H1 (cell line): ENCODE measurements around the gene RERG. TPM values are rescaled to one million over a fixed set of nuclear protein-coding genes. Genes with fewer than 3 reads are reported as not detected.

Source experiments
- CTCF ChIA-PET: fragments of 300-600 bp; sonication (Branson Sonifier 250); formaldehyde crosslinking; loops from one replicate; lab custom pipeline; 2021; ENCODE audit not compliant: partially characterized antibody; lab: Charles Lee
- POLR2A ChIA-PET: fragments of 300-600 bp; sonication (Branson Sonifier 250); formaldehyde crosslinking; loops from one replicate; lab custom pipeline; 2021; ENCODE audit warnings: inconsistent platforms; ENCODE audit not compliant: partially characterized antibody; lab: Charles Lee
- DNase-seq, 2 experiments: peaks; one replicate each; pipeline versions ENCODE4 v3.0.0 to v3.0.0-alpha.2; 2010 to 2022; ENCODE audit warnings: low spot score in 2 of 2, low read depth in 1 of 2, mixed read lengths in 1 of 2
- FAIRE-seq: peaks from 2 replicates; lab custom pipeline; 2011; peaks lifted over from hg19 to GRCh38; lab: Jason Lieb, UNC
- H2AFZ ChIP-seq: 2 replicates; pipeline ENCODE4 v1.8.1; 2012; ENCODE audit warnings: low read length, inconsistent platforms
- H2AK5ac ChIP-seq: 2 replicates; pipeline ENCODE4 v1.6.1; 2013; ENCODE audit warnings: low read depth, low read length
- H2BK120ac ChIP-seq: replicated peaks from 2 replicates; pipeline ENCODE3; 2013; ENCODE audit warnings: low read depth, low read length, inconsistent platforms
- H2BK12ac ChIP-seq: 2 replicates; pipeline ENCODE4 v1.6.1; 2013; ENCODE audit warnings: low read depth, low read length
- H2BK15ac ChIP-seq: 2 replicates; pipeline ENCODE4 v1.6.1; 2013; ENCODE audit warnings: low read length
- H2BK20ac ChIP-seq: 2 replicates; pipeline ENCODE4 v1.6.1; 2013; ENCODE audit warnings: low read length
- H2BK5ac ChIP-seq: 2 replicates; pipeline ENCODE4 v1.6.1; 2013; ENCODE audit warnings: low read depth, low read length
- H3K14ac ChIP-seq: 2 replicates; pipeline ENCODE4 v1.6.1; 2013; ENCODE audit warnings: inconsistent platforms; ENCODE audit not compliant: insufficient read length
- H3K18ac ChIP-seq: 2 replicates; pipeline ENCODE4 v1.6.1; 2013; ENCODE audit warnings: low read length; ENCODE audit errors: extremely low read depth
- H3K23ac ChIP-seq: 2 replicates; pipeline ENCODE4 v1.6.1; 2013; ENCODE audit warnings: inconsistent platforms; ENCODE audit not compliant: insufficient read length
- H3K23me2 ChIP-seq: 2 replicates; pipeline ENCODE4 v1.6.1; 2013; ENCODE audit warnings: low read depth, low read length
- H3K27ac ChIP-seq: 2 replicates; pipeline ENCODE4 v1.6.1; 2011; ENCODE audit warnings: low read depth, low read length, inconsistent platforms
- H3K27me3 ChIP-seq, 4 experiments: replicated peaks in 1 of 4; 1 replicate in 1 of 4; 2 replicates in 3 of 4; pipeline versions ENCODE4 v1.6.1 to v1.8.1; 2011 to 2013; ENCODE audit warnings: low read length in 3 of 4, mild to moderate bottlenecking in 3 of 4, inconsistent platforms in 2 of 4, mixed read lengths in 2 of 4, moderate library complexity in 1 of 4; ENCODE audit not compliant: control insufficient read depth in 3 of 4, insufficient read depth in 3 of 4; ENCODE audit errors: extremely low read depth in 1 of 4
- H3K36me3 ChIP-seq, 4 experiments: 2 replicates each; pipeline versions ENCODE4 v1.6.1 to v1.8.1; 2011 to 2013; ENCODE audit warnings: mild to moderate bottlenecking in 4 of 4, low read length in 3 of 4, moderate library complexity in 2 of 4, control low read depth in 1 of 4, inconsistent platforms in 1 of 4; ENCODE audit not compliant: insufficient read depth in 4 of 4, control insufficient read depth in 2 of 4
- H3K4ac ChIP-seq: replicated peaks from 2 replicates; pipeline ENCODE3; 2013; ENCODE audit warnings: low read length, low read depth, mixed read lengths, inconsistent platforms; ENCODE audit not compliant: insufficient read length
- H3K4me1 ChIP-seq, 4 experiments: replicated peaks in 1 of 4; 1 replicate in 1 of 4; 2 replicates in 3 of 4; pipeline versions ENCODE4 v1.6.1 to v1.8.1; 2011 to 2013; ENCODE audit warnings: low read length in 3 of 4, inconsistent platforms in 2 of 4, mixed read lengths in 1 of 4; ENCODE audit not compliant: insufficient read depth in 4 of 4, control insufficient read depth in 3 of 4
- H3K4me2 ChIP-seq, 2 experiments: 2 replicates each; pipeline versions ENCODE4 v1.6.1 to v1.8.1; 2011 to 2013; ENCODE audit warnings: low read depth in 2 of 2, low read length in 2 of 2, control low read depth in 1 of 2, inconsistent platforms in 1 of 2, mild to moderate bottlenecking in 1 of 2; ENCODE audit not compliant: insufficient read depth in 1 of 2
- H3K4me3 ChIP-seq, 4 experiments: fragments of 200-600, 300-600 bp in 1 of 4; sonication (generic), shearing (Covaris generic), sonication (Bioruptor Twin) in 1 of 4; 2 replicates each; pipeline versions ENCODE4 v1.5.1 to v1.8.1; 2011 to 2016; ENCODE audit warnings: low read length in 4 of 4, low read depth in 3 of 4, control low read depth in 2 of 4, inconsistent platforms in 2 of 4, mild to moderate bottlenecking in 2 of 4, mixed read lengths in 1 of 4, moderate library complexity in 1 of 4; ENCODE audit not compliant: insufficient read depth in 2 of 4; ENCODE audit errors: extremely low read depth in 1 of 4
- H3K56ac ChIP-seq: replicated peaks from 2 replicates; pipeline ENCODE3; 2013; ENCODE audit warnings: low read depth, mild to moderate bottlenecking, mixed read lengths, low read length, inconsistent platforms; ENCODE audit not compliant: insufficient read length
- H3K79me1 ChIP-seq: 2 replicates; pipeline ENCODE4 v1.6.1; 2013; ENCODE audit warnings: low read depth, low read length, control low read depth
- H3K79me2 ChIP-seq, 2 experiments: 2 replicates each; pipeline versions ENCODE4 v1.6.1 to v1.8.1; 2012 to 2013; ENCODE audit warnings: low read length in 2 of 2, mild to moderate bottlenecking in 2 of 2, inconsistent platforms in 1 of 2; ENCODE audit not compliant: insufficient read depth in 2 of 2, control insufficient read depth in 1 of 2
- H3K9ac ChIP-seq, 4 experiments: replicated peaks in 1 of 4; 1 replicate in 1 of 4; 2 replicates in 3 of 4; pipeline versions ENCODE4 v1.6.1 to v1.8.1; 2011 to 2013; ENCODE audit warnings: low read depth in 3 of 4, low read length in 3 of 4, control low read depth in 2 of 4, mild to moderate bottlenecking in 2 of 4, moderate library complexity in 2 of 4, inconsistent platforms in 1 of 4; ENCODE audit errors: extremely low read depth in 1 of 4
- H3K9me3 ChIP-seq, 2 experiments: 2 replicates each; pipeline versions ENCODE4 v1.6.1 to v1.8.1; 2012 to 2013; ENCODE audit warnings: mild to moderate bottlenecking in 2 of 2, moderate library complexity in 2 of 2, control low read depth in 1 of 2, inconsistent platforms in 1 of 2, low read depth in 1 of 2, low read length in 1 of 2, mixed read lengths in 1 of 2; ENCODE audit not compliant: insufficient read depth in 2 of 2
- H4K20me1 ChIP-seq, 2 experiments: replicated peaks in 1 of 2; 2 replicates each; pipeline versions ENCODE3 to v1.8.1; 2011 to 2013; ENCODE audit warnings: inconsistent platforms in 2 of 2, low read length in 2 of 2, mild to moderate bottlenecking in 1 of 2; ENCODE audit not compliant: insufficient read depth in 2 of 2, control insufficient read depth in 1 of 2
- H4K5ac ChIP-seq: 2 replicates; pipeline ENCODE4 v1.6.1; 2013; ENCODE audit warnings: low read length, low read depth, mixed read lengths, inconsistent platforms; ENCODE audit not compliant: insufficient read length
- H4K8ac ChIP-seq: 2 replicates; pipeline ENCODE4 v1.8.0; 2013; ENCODE audit warnings: mild to moderate bottlenecking, moderate library complexity, low read length, inconsistent platforms; ENCODE audit not compliant: insufficient read depth; ENCODE audit errors: extremely low read depth
- H4K91ac ChIP-seq: replicated peaks from 2 replicates; pipeline ENCODE3; 2013; ENCODE audit warnings: low read length, mixed read lengths, inconsistent platforms; ENCODE audit not compliant: insufficient read length
- EGR1 ChIP-seq: IDR thresholded peaks from 2 replicates; pipeline ENCODE4 v1.6.1; 2011; ENCODE audit warnings: low read depth, low read length, borderline replicate concordance
- NANOG ChIP-seq: IDR thresholded peaks from 2 replicates; pipeline ENCODE4 v1.6.1; 2011; ENCODE audit warnings: low read length, low read depth, mild to moderate bottlenecking, inconsistent platforms; ENCODE audit not compliant: insufficient read depth, poor library complexity, severe bottlenecking
- POLR2A ChIP-seq, 2 experiments: IDR thresholded peaks; 1 replicate in 1 of 2; 2 replicates in 1 of 2; pipeline ENCODE4 v1.6.1; 2011; ENCODE audit warnings: low read depth in 2 of 2, low read length in 2 of 2, mild to moderate bottlenecking in 2 of 2; ENCODE audit errors: control extremely low read depth in 1 of 2
- RBBP5 ChIP-seq: IDR thresholded peaks from 2 replicates; pipeline ENCODE4 v1.7.1; 2012; ENCODE audit warnings: low read depth, mild to moderate bottlenecking, inconsistent platforms, low read length, moderate library complexity, borderline replicate concordance
- USF2 ChIP-seq: IDR thresholded peaks from 2 replicates; pipeline ENCODE4 v1.6.1; 2011; ENCODE audit warnings: low read length, improper control_type of control experiment
- YY1 ChIP-seq: IDR thresholded peaks from 2 replicates; pipeline ENCODE4 v1.6.1; 2011; ENCODE audit warnings: low read depth, mild to moderate bottlenecking, low read length
- WGBS, 2 experiments: shearing (Covaris generic) in 1 of 2; methylation state at CpG; one replicate each; pipeline versions ENCODE4 v1.1.6 to v1.1.7; 2013 to 2015; ENCODE audit warnings: low lambda C conversion rate in 2 of 2, mixed read lengths in 2 of 2, inconsistent platforms in 1 of 2, low coverage in 1 of 2, missing lambda C conversion rate in 1 of 2; ENCODE audit not compliant: insufficient replicate concordance in 2 of 2, insufficient coverage in 1 of 2, insufficient read length in 1 of 2; ENCODE audit errors: extremely low coverage in 1 of 2, missing lambda C conversion rate in 1 of 2; 5-methylcytosine and 5-hydroxymethylcytosine counted together
- polyA plus RNA-seq, 7 experiments: library from polyadenylated mRNA; depleted of rRNA in 3 of 7; stranded (reverse) in 5 of 7; unstranded in 2 of 7; fragments of >200 nt in 5 of 7; fragments of 200-250 nt in 2 of 7; gene quantifications; 1 replicate in 5 of 7; 2 replicates in 1 of 7; 4 replicates in 1 of 7; pipeline versions ENCODE4 v1.2.1 to v1.2.3, GENCODE V29; 2011 to 2013; ENCODE audit warnings: missing spikeins in 2 of 7, mixed read lengths in 2 of 7
- total RNA-seq: library from RNA; stranded (reverse); fragmentation: NEBNext Ultra II Directional; extraction: Animal tissue kit (Norgen Biotek cat#: 25700); gene quantifications from 2 replicates; pipeline ENCODE4 v1.2.1, GENCODE V29; 2021

The RERG gene
- total and polyA plus RNA-seq, 2 of the 8 experiments (the other 6 are each of a cell fraction or from before 2014, with no cell fraction given), result 0.12 to 0.86 TPM

- 79% methylated on average over 2 of the region's 2 CpGs; no CpG with 5 or more reads in 1 of the 2 experiments for WGBS, 2 experiments
- Histone ChIP-seq H3K4me2 (no peak overlapping the region), H4K8ac (no peak overlapping the region), H3K14ac (no peak overlapping the region), H3K56ac (no peak overlapping the region), H3K23ac (no peak overlapping the region), H3K36me3 (no peaks in the 10 kb centered on the region), H4K5ac (no peak overlapping the region), H2AK5ac (no peak overlapping the region), H4K91ac (no peak overlapping the region), H2BK12ac (no peak overlapping the region), H2BK15ac (no peak overlapping the region), H3K4ac (no peak overlapping the region), H3K9ac (no peak overlapping the region), H3K27me3 (no peaks in the 10 kb centered on the region), H3K79me2 (no peaks in the 10 kb centered on the region), H4K20me1 (no peaks in the 10 kb centered on the region), H2BK5ac (no peak overlapping the region), H3K4me3 (no peak overlapping the region), H3K79me1 (no peaks in the 10 kb centered on the region), H2BK120ac (no peak overlapping the region), H3K9me3 (no peaks in the 10 kb centered on the region), H2BK20ac (no peak overlapping the region), H3K23me2 (no peaks in the 10 kb centered on the region; the same call in 1 of the 2 replicates), H2AFZ (no peak overlapping the region), H3K18ac (no peak overlapping the region), H3K27ac (no peak overlapping the region), H3K4me1 (no peaks in the 10 kb centered on the region)
- FAIRE-seq (no peak), DNase-seq (no peak)
- CTCF ChIA-PET, result interaction anchor here (0.8 to 3.5 kb wide), 4 partner anchors 7 to 62 kb away, joined by 3 to 15 read pairs (median 3); partner anchors contain the start of gene RERG
- POLR2A ChIA-PET, result no interaction called here
- no peak for TF ChIP-seq YY1
- no peak for TF ChIP-seq NANOG
- TF ChIP-seq USF2, result no peak
- no peak for TF ChIP-seq EGR1
- no peak for TF ChIP-seq RBBP5
- no peak for TF ChIP-seq POLR2A (IDR thresholded peaks at IDR 0.05; ENCODE audit: control extremely low read depth in 1 of 2, low read depth in 2 of 2, low read length in 2 of 2)
These were observed 8.3 kb downstream of the RERG start for GRCh38 chr12:15212930-15213329.
